Panc1 (cell line): ENCODE results near the gene HSD17B10. TPM values are rescaled to one million over a fixed set of nuclear protein-coding genes. Genes with fewer than 3 reads are reported as not detected.

Experiments
- ATAC-seq: fragments of 200-7000 bp; cut with Tn5 transposase; 2 replicates; pipeline ENCODE4 v1.9.1; 2020; ENCODE audit warnings: mild to moderate bottlenecking, moderate library complexity
- BruUV-seq: library from RNA; stranded (reverse); fragments of 400-500 nt; replicated peaks from 2 replicates; lab custom pipeline; 2021; lab: Mats Ljungman, UMichigan
- CTCF ChIA-PET: fragments of 300-600 bp; sonication (Branson Sonifier 250); formaldehyde crosslinking; loops from one replicate; lab custom pipeline; 2022; ENCODE audit warnings: antibody characterized with exemption; lab: Charles Lee
- POLR2A ChIA-PET: fragments of 300-600 bp; sonication (Branson Sonifier 250); formaldehyde crosslinking; loops from one replicate; lab custom pipeline; 2022; ENCODE audit warnings: antibody characterized with exemption; lab: Charles Lee
- DNase-seq: peaks from one replicate; pipeline ENCODE4 v3.0.0-alpha.2; 2010; ENCODE audit warnings: low read depth, low spot score
- H3K27ac ChIP-seq: 2 replicates; pipeline ENCODE4 v1.5.1; 2011; ENCODE audit warnings: mild to moderate bottlenecking, low read length, inconsistent platforms
- H3K27me3 ChIP-seq: fragments of 200-500 bp; sonication (Bioruptor generic); 2 replicates; pipeline ENCODE4 v1.6.0; 2014; ENCODE audit warnings: low read length, inconsistent platforms; ENCODE audit not compliant: control insufficient read depth, insufficient read depth
- H3K36me3 ChIP-seq: fragments of 200-500 bp; sonication (Bioruptor generic); 2 replicates; pipeline ENCODE4 v1.5.1; 2014; ENCODE audit warnings: inconsistent platforms, mild to moderate bottlenecking, low read length, moderate library complexity; ENCODE audit not compliant: control insufficient read depth, insufficient read depth
- H3K4me1 ChIP-seq: 2 replicates; pipeline ENCODE4 v1.5.1; 2011; ENCODE audit warnings: inconsistent platforms, mild to moderate bottlenecking, low read length, moderate library complexity; ENCODE audit not compliant: control insufficient read depth, insufficient read depth
- H3K4me3 ChIP-seq, 2 experiments: 2 replicates each; pipeline ENCODE4 v1.5.1; 2011 to 2012; ENCODE audit warnings: low read depth in 2 of 2, low read length in 2 of 2, mild to moderate bottlenecking in 2 of 2, inconsistent platforms in 1 of 2, moderate library complexity in 1 of 2
- H3K9me3 ChIP-seq: fragments of 200-500 bp; sonication (Bioruptor generic); 2 replicates; pipeline ENCODE4 v1.5.1; 2014; ENCODE audit warnings: low read depth, mild to moderate bottlenecking, inconsistent platforms, low read length, moderate library complexity; ENCODE audit not compliant: control insufficient read depth, insufficient read depth
- CTCF ChIP-seq: fragments of 450-650 bp; IDR thresholded peaks from 2 replicates; pipeline ENCODE4 v1.5.1; 2017; ENCODE audit warnings: mild to moderate bottlenecking
- POLR2AphosphoS5 ChIP-seq: IDR thresholded peaks from 2 replicates; pipeline ENCODE4 v1.6.1; 2012; ENCODE audit warnings: mild to moderate bottlenecking, low read depth, low read length, moderate library complexity
- REST ChIP-seq, 2 experiments: IDR thresholded peaks; 2 replicates each; pipeline ENCODE4 v1.6.1; 2011 to 2012; ENCODE audit warnings: low read depth in 2 of 2, control low read depth in 1 of 2, low read length in 1 of 2, mild to moderate bottlenecking in 1 of 2, moderate library complexity in 1 of 2; ENCODE audit not compliant: insufficient read depth in 1 of 2
- SIN3A ChIP-seq: IDR thresholded peaks from 2 replicates; pipeline ENCODE4 v1.6.1; 2012; ENCODE audit warnings: low read depth, mild to moderate bottlenecking, low read length, moderate library complexity, borderline replicate concordance; ENCODE audit not compliant: insufficient read depth
- TCF7L2 ChIP-seq: IDR thresholded peaks from 2 replicates; pipeline ENCODE4 v1.6.1; 2011; ENCODE audit warnings: mild to moderate bottlenecking, low read depth, low read length, inconsistent platforms
- in situ Hi-C: cut with HindIII; loops from 2 replicates; pipeline ENCODE4 v1.10.0; 2016; ENCODE audit warnings: low sequenced_read_pairs, low pct_unique_long_range_greater_than_20kb
- intact Hi-C: fragments of 100-400 bp; cut with micrococcal nuclease; formaldehyde crosslinking; loops from one replicate; pipeline ENCODE4 v1.10.0; 2022; ENCODE audit not compliant: unreplicated experiment
- total RNA-seq: library from RNA; stranded (reverse); gene quantifications from one replicate; pipeline ENCODE4 v1.2.1, GENCODE V29; 2021; ENCODE audit not compliant: unreplicated experiment

Gene HSD17B10
- total RNA-seq, 1 experiment from 2014 or later = 216 TPM

GRCh38 chrX:53479301-53479700 is 45.1 kb upstream of the HSD17B10 start:
- POLR2A ChIA-PET = no interaction called here
- CTCF ChIA-PET = interaction anchor here (0.7 kb wide), 1 partner anchor 25 kb away, joined by 3 read pairs; no protein-coding TSS in a partner anchor
- in situ Hi-C loops = no loop called here
- Histone ChIP-seq H3K4me3 (no peak overlapping the region), H3K9me3 (no peaks in the 10 kb centered on the region), H3K4me1 (no peaks in the 10 kb centered on the region), H3K27ac (no peak overlapping the region), H3K36me3 (no peaks in the 10 kb centered on the region), H3K27me3 (no peaks in the 10 kb centered on the region)
- no peak for DNase-seq
- intact Hi-C loops = no loop called here
- no TSS peak for BruUV-seq
- TF ChIP-seq SIN3A (no peak), REST (IDR thresholded peaks at IDR 0.05; ENCODE audit: insufficient read depth in 1 of 2, low read depth in 2 of 2, low read length in 1 of 2) (no peak), POLR2AphosphoS5 (no peak), TCF7L2 (no peak), CTCF (no peak)
- ATAC-seq = no peak

GRCh38 chrX:53476371-53476770 is 42.2 kb upstream of the HSD17B10 start:
- ChIA-PET POLR2A (no interaction called here), CTCF (interaction anchor here (0.6 kb wide), 1 partner anchor 210 kb away, joined by 4 read pairs; no protein-coding TSS in a partner anchor)
- Histone ChIP-seq H3K36me3 (no peaks in the 10 kb centered on the region), H3K27ac (no peak overlapping the region), H3K4me1 (no peaks in the 10 kb centered on the region), H3K4me3 (no peak overlapping the region), H3K27me3 (no peaks in the 10 kb centered on the region), H3K9me3 (no peaks in the 10 kb centered on the region)
- ATAC-seq (no peak), DNase-seq (no peak)
- in situ Hi-C loops = no loop called here
- BruUV-seq = no TSS peak
- intact Hi-C loops = no loop called here
- TF ChIP-seq SIN3A (no peak), CTCF (no peak), TCF7L2 (no peak), REST (IDR thresholded peaks at IDR 0.05; ENCODE audit: insufficient read depth in 1 of 2, low read depth in 2 of 2, low read length in 1 of 2) (no peak), POLR2AphosphoS5 (no peak)
